Daoy (cell line): ENCODE data around the gene KRTCAP2. TPM values are rescaled to one million over a fixed set of nuclear protein-coding genes. Genes with fewer than 3 reads are reported as not detected.
A peak's percentile ranks its signal among the peaks of the same experiment; 100 is the strongest.

Experiments used
- DNase-seq: peaks from one replicate; pipeline ENCODE4 v3.0.0-alpha.2; 2015; ENCODE audit warnings: low read depth
- total RNA-seq: library from RNA; depleted of rRNA; stranded (reverse); fragments of >200 nt; shearing (Covaris generic); gene quantifications from 2 replicates; pipeline ENCODE4 v1.2.3, GENCODE V29; 2014

The KRTCAP2 gene
- total RNA-seq, 1 experiment from 2014 or later, result 123 TPM

DNA sequence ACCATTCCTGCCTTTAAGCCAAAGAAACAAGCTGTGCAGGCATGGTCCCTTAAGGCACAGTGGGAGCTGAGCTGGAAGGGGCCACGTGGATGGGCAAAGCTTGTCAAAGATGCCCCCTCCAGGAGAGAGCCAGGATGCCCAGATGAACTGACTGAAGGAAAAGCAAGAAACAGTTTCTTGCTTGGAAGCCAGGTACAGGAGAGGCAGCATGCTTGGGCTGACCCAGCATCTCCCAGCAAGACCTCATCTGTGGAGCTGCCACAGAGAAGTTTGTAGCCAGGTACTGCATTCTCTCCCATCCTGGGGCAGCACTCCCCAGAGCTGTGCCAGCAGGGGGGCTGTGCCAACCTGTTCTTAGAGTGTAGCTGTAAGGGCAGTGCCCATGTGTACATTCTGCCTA is 38.8 kb downstream of the KRTCAP2 start:
- no peak for DNase-seq

DNA sequence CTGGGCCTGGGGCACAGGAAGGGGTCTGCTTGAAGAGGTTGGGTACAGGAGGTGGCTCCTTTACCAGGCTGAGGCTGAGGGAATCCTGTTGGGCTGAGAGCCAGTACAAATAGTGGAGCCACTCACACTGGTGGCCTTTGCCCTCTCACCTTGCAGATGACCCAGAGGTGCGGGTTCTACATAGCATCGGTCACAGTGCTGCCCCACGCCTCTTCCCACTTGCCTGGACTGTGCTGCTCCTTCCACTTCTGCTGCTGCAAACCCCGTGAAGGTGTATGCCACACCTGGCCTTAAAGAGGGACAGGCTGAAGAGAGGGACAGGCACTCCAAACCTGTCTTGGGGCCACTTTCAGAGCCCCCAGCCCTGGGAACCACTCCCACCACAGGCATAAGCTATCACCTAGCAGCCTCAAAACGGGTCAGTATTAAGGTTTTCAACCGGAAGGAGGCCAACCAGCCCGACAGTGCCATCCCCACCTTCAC is 39.3 kb downstream of the KRTCAP2 start:
- DNase-seq, result no peak

DNA sequence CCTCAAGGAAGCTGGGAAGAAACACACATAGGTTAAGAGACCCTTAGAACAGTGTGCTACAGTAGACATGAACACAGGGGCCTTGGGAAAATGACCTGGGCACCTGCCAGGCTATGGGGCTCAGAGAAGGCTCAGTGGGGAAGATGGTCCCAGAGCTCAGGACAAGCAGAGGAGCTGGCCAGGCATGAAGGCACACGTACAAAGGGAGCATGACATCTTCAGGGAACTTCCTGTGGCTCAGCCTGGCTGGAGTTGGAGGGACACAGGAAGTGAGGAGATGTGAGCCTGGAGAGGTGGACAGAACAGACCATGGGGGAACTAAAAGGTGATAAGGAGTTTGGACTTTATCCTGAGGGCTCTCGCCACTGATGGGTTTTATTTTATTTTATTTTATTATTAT is 41.2 kb downstream of the KRTCAP2 start:
- no peak for DNase-seq

- no peak for DNase-seq
Measured at GRCh38 chr1:155131285-155131684, 41.8 kb downstream of the KRTCAP2 start.

- DNase-seq, result no peak
Measured at GRCh38 chr1:155130272-155131006, 42.7 kb downstream of the KRTCAP2 start.

- peak; percentile 59 for DNase-seq
Measured at GRCh38 chr1:155128755-155129473, 44.2 kb downstream of the KRTCAP2 start.

GRCh38 chr1:155127967-155128754 is 44.9 kb downstream of the KRTCAP2 start:
- DNase-seq, result no peak

DNA sequence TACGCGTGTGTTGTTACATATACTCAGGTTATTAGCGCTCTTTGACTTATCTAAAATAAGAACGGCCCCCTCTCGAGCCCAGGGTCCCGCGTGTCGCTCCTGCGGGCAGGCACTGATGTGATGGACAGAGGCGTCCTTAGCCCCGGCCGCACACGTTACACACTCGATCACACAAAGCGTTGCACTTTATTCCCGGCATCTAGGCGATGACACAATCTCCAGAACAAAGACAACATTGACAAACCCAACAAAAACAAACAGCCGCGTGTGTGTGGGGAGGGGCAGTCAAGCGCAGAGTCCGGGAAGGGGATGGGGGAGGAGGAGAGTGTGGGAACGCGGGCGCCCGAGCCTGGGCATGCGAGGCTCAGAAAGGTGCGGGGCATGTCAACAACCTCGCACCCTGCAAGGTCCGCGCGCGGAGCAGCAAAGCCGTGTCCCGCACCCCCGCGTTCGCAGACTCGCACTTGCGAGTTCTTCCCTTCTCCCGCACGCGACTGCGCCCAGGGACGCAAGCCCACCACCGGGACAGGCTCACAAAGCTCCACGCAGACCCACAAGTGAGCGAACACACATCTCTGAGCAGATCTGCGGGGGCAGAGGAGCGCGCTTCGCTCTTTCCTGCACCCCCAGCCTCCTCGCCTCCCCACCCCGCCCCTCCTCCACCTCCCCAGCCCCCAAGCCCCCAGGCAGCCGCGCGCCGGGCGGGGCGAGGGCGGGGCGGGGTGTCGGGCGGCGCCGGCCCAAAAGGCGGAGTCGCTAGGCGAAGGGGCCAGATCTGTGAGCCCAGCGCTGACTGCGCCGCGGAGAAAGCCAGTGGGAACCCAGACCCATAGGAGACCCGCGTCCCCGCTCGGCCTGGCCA is 45.8 kb downstream of the KRTCAP2 start, which contains the start of gene EFNA1:
Gene EFNA1, plus strand, starts transcription at position 772 of the 862 bp plus-strand sequence. CDS start 102 bp downstream, outside the sequence.
- DNase-seq, result peak; percentile 85

DNA sequence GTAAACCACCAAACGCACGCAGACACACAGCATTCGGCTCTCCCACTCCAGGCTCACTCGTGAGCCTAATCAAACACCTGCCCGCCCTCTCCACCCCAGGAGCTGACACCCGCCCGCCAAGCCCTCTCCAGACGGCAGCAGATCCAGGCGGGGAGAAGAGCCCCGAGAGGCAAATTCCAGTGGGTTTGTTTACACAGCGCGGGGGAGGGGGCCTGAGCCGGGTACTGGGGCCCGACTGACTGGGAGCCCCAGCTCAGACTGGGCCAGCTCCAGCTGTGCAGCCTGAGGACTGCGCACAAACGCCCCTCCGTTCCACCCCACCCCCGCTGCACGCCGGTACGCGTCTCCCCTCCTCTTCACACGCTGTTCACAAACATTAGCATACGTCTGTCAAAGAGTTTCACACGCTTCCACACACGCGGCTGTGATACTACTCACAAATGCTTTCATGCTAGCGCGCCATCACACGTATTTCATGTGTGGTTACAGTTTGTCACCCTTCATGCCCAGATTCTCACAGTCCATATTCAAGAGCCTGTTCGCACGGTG is 46.5 kb downstream of the KRTCAP2 start:
- DNase-seq, result peak; percentile 70

GRCh38 chr1:155125946-155126555 is 47.1 kb downstream of the KRTCAP2 start:
- DNase-seq, result peak; percentile 49

DNA sequence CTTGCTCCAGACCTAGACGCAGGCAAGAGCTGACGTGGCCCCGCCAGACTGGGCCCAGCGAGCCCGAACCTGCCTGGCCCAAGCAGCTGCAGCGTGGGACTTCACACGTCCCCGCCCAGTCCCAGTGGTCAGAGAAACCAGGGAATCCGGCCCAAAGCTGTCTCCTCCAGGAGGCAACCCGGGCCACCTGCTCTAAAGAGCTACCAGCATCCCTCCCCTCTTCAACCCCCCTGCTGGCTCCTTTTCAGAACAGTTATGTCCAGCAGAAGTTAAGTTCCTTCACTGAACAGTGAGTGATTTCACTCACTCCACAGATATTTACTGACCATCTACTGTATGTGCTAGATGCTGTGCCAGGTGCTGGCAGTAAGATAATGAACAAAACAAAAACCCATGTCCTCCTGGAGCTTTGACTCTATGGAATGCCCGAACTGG is 47.6 kb downstream of the KRTCAP2 start:
- DNase-seq, result no peak

GRCh38 chr1:155124503-155125463 is 48.3 kb downstream of the KRTCAP2 start:
- DNase-seq, result peak; percentile 88

GRCh38 chr1:155123801-155124200 is 49.3 kb downstream of the KRTCAP2 start:
- DNase-seq, result no peak

- DNase-seq, result no peak
Measured at GRCh38 chr1:155122308-155122707, 50.8 kb downstream of the KRTCAP2 start.

DNA sequence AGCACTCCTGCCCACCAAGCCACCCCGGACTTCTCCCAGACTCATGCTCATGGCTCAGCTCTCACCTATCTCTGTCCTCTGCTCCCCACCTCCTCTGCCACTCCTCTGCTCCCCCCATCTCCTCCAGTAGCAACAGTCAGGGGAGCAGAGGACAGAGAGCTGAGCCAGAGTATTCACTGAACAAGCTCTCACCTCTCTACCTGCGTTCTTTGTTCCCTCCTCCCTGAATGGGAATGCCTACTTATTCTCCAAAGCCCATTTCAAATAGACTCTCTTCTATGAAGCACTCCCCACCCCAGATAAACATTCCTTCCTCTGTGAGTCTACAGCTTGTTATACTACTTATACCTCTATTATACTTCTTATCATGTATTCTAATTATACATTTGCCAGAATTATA is 51.9 kb downstream of the KRTCAP2 start:
- DNase-seq, result no peak

DNA sequence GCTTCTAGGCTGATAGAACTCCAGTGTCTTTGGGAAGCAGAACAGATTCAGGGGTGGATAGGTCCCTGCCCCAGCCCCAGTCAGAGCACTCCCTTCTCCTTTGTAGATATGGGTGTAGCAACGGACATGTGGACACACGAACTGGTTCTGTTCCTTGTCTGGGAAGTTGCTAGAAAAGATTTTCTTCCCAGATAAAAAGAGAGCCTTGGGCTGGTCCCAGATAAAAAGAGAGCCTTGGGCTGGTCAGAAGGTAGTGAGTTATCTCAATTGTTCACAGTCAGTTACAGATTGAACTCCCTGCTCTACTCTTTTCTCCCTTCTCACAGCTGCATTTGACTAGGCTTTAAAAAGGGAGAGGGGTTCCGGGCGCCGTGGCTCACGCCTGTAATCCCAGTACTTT is 52.9 kb downstream of the KRTCAP2 start:
- DNase-seq, result no peak
